Psoas muscle (tissue), 8 donors: ENCODE results near the gene GATM. TPM values are rescaled to one million over a fixed set of nuclear protein-coding genes. Genes with fewer than 3 reads are reported as not detected.

ENCODE experiments used
- ATAC-seq, 4 donors: fragments of 200-7000 bp; cut with Tn5 transposase; one replicate each; pipeline ENCODE4 v1.9.1; 2020; ENCODE audit warnings: moderate library complexity in 3 of 4, mild to moderate bottlenecking in 2 of 4
- DNase-seq, 2 donors: peaks; one replicate each; pipeline ENCODE4 v3.0.0-alpha.2; 2020
- H3K27ac ChIP-seq: fragments of 200-600 bp; one replicate; pipeline ENCODE4 v1.8.0; 2022
- H3K27me3 ChIP-seq, 3 donors: fragments of 200-600 bp in 1 of 3; one replicate each; pipeline versions ENCODE4 v1.6.1 to v1.8.0; 2013 to 2022; ENCODE audit warnings: low read length in 2 of 3, mild to moderate bottlenecking in 2 of 3, moderate library complexity in 1 of 3; ENCODE audit not compliant: insufficient read depth in 3 of 3
- H3K36me3 ChIP-seq, 2 donors: fragments of 200-600 bp in 1 of 2; one replicate each; pipeline versions ENCODE4 v1.6.1 to v1.8.0; 2013 to 2022; ENCODE audit warnings: low read depth in 1 of 2, mild to moderate bottlenecking in 1 of 2, moderate library complexity in 1 of 2; ENCODE audit not compliant: insufficient read depth in 1 of 2
- H3K4me1 ChIP-seq: fragments of 200-600 bp; one replicate; pipeline ENCODE4 v1.8.0; 2022
- H3K4me3 ChIP-seq: fragments of 200-600 bp; one replicate; pipeline ENCODE4 v1.8.0; 2022; ENCODE audit warnings: mild to moderate bottlenecking
- H3K9me3 ChIP-seq: fragments of 200-600 bp; one replicate; pipeline ENCODE4 v1.8.0; 2022
- CTCF ChIP-seq: fragments of 200-600 bp; IDR thresholded peaks from one replicate; pipeline ENCODE4 v1.8.0; 2022; ENCODE audit warnings: antibody characterized with exemption
- WGBS, 3 donors: extraction: QIAGEN DNeasy Blood & Tissue Kit; methylation state at CpG; one replicate each; pipeline versions ENCODE4 v1.1.6 to v1.1.7; 2013; 5-methylcytosine and 5-hydroxymethylcytosine counted together
- intact Hi-C, 2 donors: fragments of 100-400 bp; cut with DNase I; formaldehyde crosslinking; loops; one replicate each; pipeline versions ENCODE4 v1.11.0 to v1.14.2; 2022
- polyA plus RNA-seq, 3 donors: library from polyadenylated mRNA; stranded (reverse); fragments of 200-250 nt; gene quantifications; one replicate each; pipeline ENCODE4 v1.2.3, GENCODE V29; 2013
- total RNA-seq, 4 donors: library from RNA; stranded (reverse); fragmentation: NEBNext Ultra II Directional in 2 of 4; extraction: Animal tissue kit (Norgen Biotek cat#: 25700) in 2 of 4; gene quantifications; one replicate each; pipeline versions ENCODE4 v1.2.1 to v1.2.4, GENCODE V29; 2021 to 2023
- donor health status: healthy with polysubstance abuse.
- donor health status: DM: no; HTN: no; CAD: no; lungs with moderate emphysema.
- donor health status: Bipolar disorder and iron deficiency.
- donor health status: healthy.
- donor health status: DM: yes; HTN: yes; CAD: no.
- donor health status: DM: no; HTN: no; CAD: no.
- donor health status: DM: no; HTN: no; CAD: no.
- donor health status: DM: yes; HTN: yes; CAD: no.

The GATM gene
- total and polyA plus RNA-seq, 7 donors: 13.1 to 41.3 (median 21.3) TPM

GRCh38 chr15:45376967-45377608 lies 1.3 kb downstream of the GATM start:
- H3K4me3 ChIP-seq: peak overlapping the region; percentile 86
- H3K27ac ChIP-seq: peak overlapping the region; percentile 87
- peaks cover 0 to 23% of the 10 kb centered on the region in 2 donors for H3K36me3 ChIP-seq
- H3K27me3 ChIP-seq: no peaks in the 10 kb centered on the region
- H3K4me1 ChIP-seq: peaks cover 16% of the 10 kb centered on the region
- H3K9me3 ChIP-seq: no peaks in the 10 kb centered on the region
- TF ChIP-seq CTCF: no peak
- 28 to 44% (median 30%) methylated on average over 5 of the region's 5 CpGs for WGBS, 3 donors
- DNase-seq (no peak), ATAC-seq (peak in 1 of 4 donors; percentile 0)
- intact Hi-C loops: loop anchor here (5.0 to 10.0 kb wide), 2 partner anchors 172 to 180 kb away; no protein-coding TSS in a partner anchor

GRCh38 chr15:45376300-45376928 lies 1.9 kb downstream of the GATM start:
- Histone ChIP-seq H3K4me3 (peak overlapping the region; percentile 86), H3K9me3 (no peaks in the 10 kb centered on the region), H3K36me3 (peaks cover 0 to 30% of the 10 kb centered on the region in 2 donors), H3K27me3 (no peaks in the 10 kb centered on the region), H3K4me1 (peaks cover 16% of the 10 kb centered on the region), H3K27ac (peak overlapping the region; percentile 87)
- ATAC-seq: no peak
- intact Hi-C loops: loop anchor here (5.0 to 10.0 kb wide), 2 partner anchors 172 to 179 kb away; no protein-coding TSS in a partner anchor
- WGBS, 3 donors: 42 to 45% (median 42%) methylated on average over 11 of the region's 11 CpGs
- DNase-seq: no peak
- no peak for TF ChIP-seq CTCF

GRCh38 chr15:45375836-45376235 lies 2.5 kb downstream of the GATM start:
- ATAC-seq: no peak

GRCh38 chr15:45373976-45374375 lies 4.4 kb downstream of the GATM start:
- ATAC-seq: no peak
- Histone ChIP-seq H3K4me1 (peaks cover 16% of the 10 kb centered on the region), H3K9me3 (no peaks in the 10 kb centered on the region), H3K27ac (no peak overlapping the region), H3K36me3 (peaks cover 0 to 46% of the 10 kb centered on the region in 2 donors), H3K27me3 (no peaks in the 10 kb centered on the region), H3K4me3 (no peak overlapping the region)
- no peak for TF ChIP-seq CTCF
- no peak for DNase-seq
- intact Hi-C loops: loop anchor here in 1 of 2 donors (10.0 kb wide), 1 partner anchor 169 kb away; no protein-coding TSS in a partner anchor
- 57 to 65% (median 64%) methylated on average over 2 of the region's 2 CpGs for WGBS, 3 donors

More at GRCh38 chr15:45375836-45376235, 2.5 kb downstream of the GATM start:
- intact Hi-C loops: loop anchor here (5.0 to 10.0 kb wide), 2 partner anchors 171 to 179 kb away; no protein-coding TSS in a partner anchor
- H3K4me3 ChIP-seq: peak overlapping the region; percentile 86
- DNase-seq: no peak
- H3K36me3 ChIP-seq: peaks cover 0 to 36% of the 10 kb centered on the region in 2 donors
- WGBS, 3 donors: 33 to 36% (median 35%) methylated on average over 3 of the region's 3 CpGs
- H3K27me3 ChIP-seq: no peaks in the 10 kb centered on the region
- no peak overlapping the region for H3K27ac ChIP-seq
- TF ChIP-seq CTCF: no peak
- no peaks in the 10 kb centered on the region for H3K9me3 ChIP-seq
- peaks cover 16% of the 10 kb centered on the region for H3K4me1 ChIP-seq
